ENCODE measurements around the gene NEURL1.

DNA sequence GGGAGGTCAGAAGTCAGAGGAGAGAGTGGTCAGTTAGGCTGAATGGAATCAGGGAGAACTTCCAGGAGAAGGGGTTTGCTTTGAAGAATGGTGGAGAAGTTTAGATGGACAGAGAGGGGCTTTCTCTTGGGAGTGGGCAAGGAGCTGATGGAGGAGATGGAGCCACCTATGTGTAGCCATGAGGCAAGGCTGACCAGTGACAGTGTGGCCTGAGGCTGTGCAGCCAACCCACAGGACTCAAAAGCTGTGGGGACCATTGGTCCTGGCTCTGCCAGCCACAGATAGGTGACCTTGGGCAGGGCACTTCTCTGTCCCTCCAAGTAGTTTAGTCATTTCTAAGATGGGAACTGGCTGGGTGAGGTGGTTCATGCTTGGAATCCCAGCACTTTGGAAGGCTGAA lies 18.7 kb downstream of the NEURL1 start:
- TF ChIP-seq POLR2A (IDR thresholded peaks at IDR 0.05; ENCODE audit: low read length) (no peak), GATA1 (IDR thresholded peaks at IDR 0.05; ENCODE audit: low read depth, low read length) (no peak)

Data from erythroblast (primary cell).